Fibroblast of lung (primary cell): ENCODE data around the gene RAPGEF6. TPM values are rescaled to one million over a fixed set of nuclear protein-coding genes. Genes with fewer than 3 reads are reported as not detected.

Experiments used
- DNase-seq, 2 donors: peaks; one replicate each; pipeline versions ENCODE4 v3.0.0 to v3.0.0-alpha.2; 2010; ENCODE audit warnings: low read depth in 2 of 2
- H2AFZ ChIP-seq: 2 replicates; pipeline ENCODE4 v1.5.1; 2012; ENCODE audit warnings: low read length, control low read depth, inconsistent platforms
- H3K27ac ChIP-seq: 2 replicates; pipeline ENCODE4 v1.5.1; 2011; ENCODE audit warnings: low read length, control low read depth; ENCODE audit not compliant: insufficient read depth
- H3K27me3 ChIP-seq: 2 replicates; pipeline ENCODE4 v1.5.1; 2011; ENCODE audit warnings: mild to moderate bottlenecking, low read length; ENCODE audit not compliant: control insufficient read depth, insufficient read depth
- H3K36me3 ChIP-seq: 2 replicates; pipeline ENCODE4 v1.5.1; 2011; ENCODE audit warnings: low read length; ENCODE audit not compliant: control insufficient read depth, insufficient read depth
- H3K4me1 ChIP-seq: 2 replicates; pipeline ENCODE4 v1.5.1; 2011; ENCODE audit warnings: low read length; ENCODE audit not compliant: control insufficient read depth, insufficient read depth; ENCODE audit errors: extremely low read depth
- H3K4me2 ChIP-seq: 2 replicates; pipeline ENCODE4 v1.5.1; 2011; ENCODE audit warnings: low read length, control low read depth; ENCODE audit not compliant: insufficient read depth; ENCODE audit errors: extremely low read depth
- H3K4me3 ChIP-seq, 4 experiments: fragments of 200-600 bp in 1 of 4; sonication (generic) in 1 of 4; replicated peaks in 1 of 4; 2 replicates each; pipeline ENCODE4 v1.5.1; 2011 to 2016; ENCODE audit warnings: low read length in 4 of 4, low read depth in 3 of 4, mild to moderate bottlenecking in 3 of 4, control low read depth in 2 of 4, inconsistent platforms in 1 of 4, mixed read lengths in 1 of 4; ENCODE audit not compliant: insufficient read depth in 1 of 4; ENCODE audit errors: control extremely low read depth in 1 of 4
- H3K79me2 ChIP-seq: 2 replicates; pipeline ENCODE4 v1.5.1; 2012; ENCODE audit warnings: mild to moderate bottlenecking, low read length, inconsistent platforms; ENCODE audit not compliant: control insufficient read depth, insufficient read depth
- H3K9ac ChIP-seq: 2 replicates; pipeline ENCODE4 v1.5.1; 2011; ENCODE audit warnings: mild to moderate bottlenecking, low read length, control low read depth; ENCODE audit not compliant: insufficient read depth
- H3K9me3 ChIP-seq: 2 replicates; pipeline ENCODE4 v1.5.1; 2012; ENCODE audit warnings: low read depth, low read length; ENCODE audit not compliant: control insufficient read depth, insufficient read depth
- H4K20me1 ChIP-seq: 2 replicates; pipeline ENCODE4 v1.5.1; 2011; ENCODE audit warnings: low read length; ENCODE audit not compliant: control insufficient read depth, insufficient read depth; ENCODE audit errors: extremely low read depth
- CTCF ChIP-seq, 2 donors: IDR thresholded peaks in 1 of 2; conservative IDR thresholded peaks in 1 of 2; 1 replicate in 1 of 2; 2 replicates in 1 of 2; pipeline ENCODE4 v1.5.1; 2011 to 2012; ENCODE audit warnings: low read length in 2 of 2, control low read depth in 1 of 2, inconsistent platforms in 1 of 2, low read depth in 1 of 2, mild to moderate bottlenecking in 1 of 2
- EZH2 ChIP-seq: IDR thresholded peaks from 2 replicates; pipeline ENCODE4 v1.5.1; 2012; ENCODE audit warnings: low read length, control low read depth, mild to moderate bottlenecking; ENCODE audit errors: missing control alignments
- polyA plus RNA-seq, 2 donors: library from polyadenylated mRNA; depleted of rRNA in 1 of 2; stranded (reverse) in 1 of 2; unstranded in 1 of 2; fragments of >200 nt; gene quantifications; 2 replicates each; pipeline ENCODE4 v1.2.1, GENCODE V29; 2011 to 2012; ENCODE audit warnings: missing spikeins in 1 of 2
- total RNA-seq: library from RNA; depleted of rRNA; stranded (reverse); fragments of >200 nt; gene quantifications from 2 replicates; pipeline ENCODE4 v1.2.1, GENCODE V29; 2014

RAPGEF6 gene
- total and polyA plus RNA-seq, 2 donors (not counting 1 experiment from before 2014, with no cell fraction given), result 10.2 to 35.7 TPM

- no peak overlapping the region for H3K4me3 ChIP-seq
- no peak overlapping the region for H3K4me2 ChIP-seq
- no peaks in the 10 kb centered on the region for H3K4me1 ChIP-seq
- H2AFZ ChIP-seq, result no peak overlapping the region
- DNase-seq, result no peak
- H4K20me1 ChIP-seq, result no peaks in the 10 kb centered on the region
- H3K36me3 ChIP-seq, result no peaks in the 10 kb centered on the region
- no peaks in the 10 kb centered on the region for H3K9me3 ChIP-seq
- no peaks in the 10 kb centered on the region for H3K79me2 ChIP-seq
- no peaks in the 10 kb centered on the region for H3K27me3 ChIP-seq
- TF ChIP-seq CTCF (conservative IDR thresholded peaks at IDR 0.05 in 1 of 2, IDR thresholded peaks at IDR 0.05 in 1 of 2; ENCODE audit: low read depth in 1 of 2, low read length in 2 of 2) (no peak), EZH2 (no peak)
- no peak overlapping the region for H3K9ac ChIP-seq
- H3K27ac ChIP-seq, result no peak overlapping the region
These were observed 138.7 kb downstream of the RAPGEF6 start for GRCh38 chr5:131496400-131496713.

GRCh38 chr5:131495536-131496399 is 139.3 kb downstream of the RAPGEF6 start:
- no peaks in the 10 kb centered on the region for H3K36me3 ChIP-seq

GRCh38 chr5:131491749-131492148 is 143.3 kb downstream of the RAPGEF6 start:
- DNase-seq, result peak in 1 of 2 donors; percentile 31
- Histone ChIP-seq H4K20me1 (no peaks in the 10 kb centered on the region), H3K27me3 (no peaks in the 10 kb centered on the region), H3K36me3 (no peaks in the 10 kb centered on the region), H3K4me3 (no peak overlapping the region), H3K79me2 (no peaks in the 10 kb centered on the region), H2AFZ (no peak overlapping the region), H3K27ac (no peak overlapping the region), H3K9ac (no peak overlapping the region), H3K4me2 (no peak overlapping the region), H3K9me3 (no peaks in the 10 kb centered on the region), H3K4me1 (no peaks in the 10 kb centered on the region)
- TF ChIP-seq CTCF (conservative IDR thresholded peaks at IDR 0.05 in 1 of 2, IDR thresholded peaks at IDR 0.05 in 1 of 2; ENCODE audit: low read depth in 1 of 2, low read length in 2 of 2), result no peak
- no peak for TF ChIP-seq EZH2

More at GRCh38 chr5:131495536-131496399, 139.3 kb downstream of the RAPGEF6 start:
- H3K4me2 ChIP-seq, result no peak overlapping the region
- TF ChIP-seq EZH2, result no peak
- no peak for TF ChIP-seq CTCF (conservative IDR thresholded peaks at IDR 0.05 in 1 of 2, IDR thresholded peaks at IDR 0.05 in 1 of 2; ENCODE audit: low read depth in 1 of 2, low read length in 2 of 2)
- H3K9ac ChIP-seq, result no peak overlapping the region
- H3K27me3 ChIP-seq, result no peaks in the 10 kb centered on the region
- no peaks in the 10 kb centered on the region for H3K9me3 ChIP-seq
- no peaks in the 10 kb centered on the region for H3K79me2 ChIP-seq
- DNase-seq, result no peak
- H2AFZ ChIP-seq, result no peak overlapping the region
- no peaks in the 10 kb centered on the region for H4K20me1 ChIP-seq
- H3K27ac ChIP-seq, result no peak overlapping the region
- no peaks in the 10 kb centered on the region for H3K4me1 ChIP-seq
- H3K4me3 ChIP-seq, result no peak overlapping the region
